Measurements from ENCODE around the gene QSOX1.

GRCh38 chr1:180239145-180240096 lies 84.8 kb downstream of the QSOX1 start:
- TF ChIP-seq CTCF (IDR thresholded peaks at IDR 0.05; ENCODE audit: low read depth, low read length, poor library complexity, severe bottlenecking), result no peak
- no peak for TF ChIP-seq EZH2phosphoT487 (IDR thresholded peaks at IDR 0.05; ENCODE audit: borderline replicate concordance, low read length)
